T-helper 1 cell treated with Interleukin-12 subunit alpha and Interleukin-12 subunit beta and Interleukin-4 antibody, amounts not matched to agents 30 μg/mL and 1 μg/mL, for 36 hours (primary cell): ENCODE data around the gene KMT5B.

Source experiments
- H3K27ac Mint-ChIP-seq: one replicate; pipeline ENCODE4 v1.8.0; 2021; ENCODE audit warnings: mild to moderate bottlenecking, mixed read lengths
- H3K27me3 Mint-ChIP-seq: one replicate; pipeline ENCODE4 v1.8.0; 2021; ENCODE audit warnings: low read depth, mixed read lengths
- H3K36me3 Mint-ChIP-seq: one replicate; pipeline ENCODE4 v1.8.0; 2021; ENCODE audit warnings: low read depth, mixed read lengths
- H3K4me1 Mint-ChIP-seq: one replicate; pipeline ENCODE4 v1.8.0; 2021; ENCODE audit warnings: low read depth, mixed read lengths
- H3K4me3 Mint-ChIP-seq: one replicate; pipeline ENCODE4 v1.8.0; 2021; ENCODE audit warnings: mild to moderate bottlenecking, moderate library complexity, mixed read lengths
- H3K9me3 Mint-ChIP-seq: one replicate; pipeline ENCODE4 v1.8.0; 2021; ENCODE audit warnings: mixed read lengths

Gene KMT5B

GRCh38 chr11:68153742-68154141 lies 59.4 kb downstream of the KMT5B start:
- Mint-ChIP-seq H3K4me1 (no peaks in the 10 kb centered on the region), H3K27ac (no peak overlapping the region), H3K36me3 (peaks cover 3% of the 10 kb centered on the region), H3K9me3 (no peaks in the 10 kb centered on the region), H3K4me3 (no peak overlapping the region), H3K27me3 (no peaks in the 10 kb centered on the region)

GRCh38 chr11:68150037-68150436 lies 63.1 kb downstream of the KMT5B start:
- no peaks in the 10 kb centered on the region for H3K27me3 Mint-ChIP-seq
- H3K27ac Mint-ChIP-seq: no peak overlapping the region
- H3K4me1 Mint-ChIP-seq: no peaks in the 10 kb centered on the region
- H3K36me3 Mint-ChIP-seq: no peaks in the 10 kb centered on the region
- no peak overlapping the region for H3K4me3 Mint-ChIP-seq
- H3K9me3 Mint-ChIP-seq: no peaks in the 10 kb centered on the region

GRCh38 chr11:68149417-68149816 lies 63.7 kb downstream of the KMT5B start:
- Mint-ChIP-seq H3K36me3 (no peaks in the 10 kb centered on the region), H3K9me3 (no peaks in the 10 kb centered on the region), H3K27ac (no peak overlapping the region), H3K4me1 (no peaks in the 10 kb centered on the region), H3K27me3 (no peaks in the 10 kb centered on the region), H3K4me3 (no peak overlapping the region)

- H3K27me3 Mint-ChIP-seq: no peaks in the 10 kb centered on the region
- no peaks in the 10 kb centered on the region for H3K9me3 Mint-ChIP-seq
- no peaks in the 10 kb centered on the region for H3K36me3 Mint-ChIP-seq
- H3K27ac Mint-ChIP-seq: no peak overlapping the region
- H3K4me1 Mint-ChIP-seq: no peaks in the 10 kb centered on the region
- H3K4me3 Mint-ChIP-seq: no peak overlapping the region
These were observed 64.2 kb downstream of the KMT5B start for GRCh38 chr11:68148879-68149278.

DNA sequence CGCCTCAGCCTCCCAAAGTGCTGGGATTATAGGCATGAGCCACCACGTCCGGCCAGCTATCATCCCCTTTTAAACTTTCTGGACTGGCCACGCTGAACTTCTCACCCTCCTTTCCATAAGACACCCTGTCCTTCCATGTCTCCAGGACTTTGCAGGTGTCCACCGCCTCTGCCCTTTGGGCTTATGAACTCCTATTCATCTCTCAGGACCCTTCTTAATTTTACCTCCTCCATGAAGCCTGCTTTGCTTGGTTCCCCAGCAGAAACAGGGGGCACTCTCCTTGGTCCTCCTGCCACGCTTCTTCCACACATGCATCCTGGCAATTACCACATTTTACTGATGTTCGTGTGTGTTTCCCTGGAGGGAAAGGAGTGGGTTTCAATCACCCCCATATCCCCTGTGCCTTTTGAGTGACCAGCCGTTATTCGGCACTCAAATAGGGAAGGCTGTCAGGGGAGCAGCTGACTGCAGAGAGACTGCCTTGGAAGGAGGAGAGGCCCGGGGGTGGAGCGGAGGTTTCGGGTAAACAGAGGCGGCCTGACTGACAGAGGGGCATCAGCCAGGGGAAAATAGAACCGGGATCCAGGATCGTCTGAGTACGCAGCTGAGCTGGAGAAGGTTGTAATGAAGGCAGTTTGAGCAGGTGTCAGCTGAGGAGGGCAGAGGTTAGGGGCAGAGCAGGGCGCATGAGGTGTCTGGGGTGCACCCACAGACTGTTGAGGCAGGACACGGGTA lies 64.9 kb downstream of the KMT5B start:
- Mint-ChIP-seq H3K9me3 (no peaks in the 10 kb centered on the region), H3K4me1 (no peaks in the 10 kb centered on the region), H3K27ac (no peak overlapping the region), H3K4me3 (no peak overlapping the region), H3K27me3 (no peaks in the 10 kb centered on the region), H3K36me3 (no peaks in the 10 kb centered on the region)

DNA sequence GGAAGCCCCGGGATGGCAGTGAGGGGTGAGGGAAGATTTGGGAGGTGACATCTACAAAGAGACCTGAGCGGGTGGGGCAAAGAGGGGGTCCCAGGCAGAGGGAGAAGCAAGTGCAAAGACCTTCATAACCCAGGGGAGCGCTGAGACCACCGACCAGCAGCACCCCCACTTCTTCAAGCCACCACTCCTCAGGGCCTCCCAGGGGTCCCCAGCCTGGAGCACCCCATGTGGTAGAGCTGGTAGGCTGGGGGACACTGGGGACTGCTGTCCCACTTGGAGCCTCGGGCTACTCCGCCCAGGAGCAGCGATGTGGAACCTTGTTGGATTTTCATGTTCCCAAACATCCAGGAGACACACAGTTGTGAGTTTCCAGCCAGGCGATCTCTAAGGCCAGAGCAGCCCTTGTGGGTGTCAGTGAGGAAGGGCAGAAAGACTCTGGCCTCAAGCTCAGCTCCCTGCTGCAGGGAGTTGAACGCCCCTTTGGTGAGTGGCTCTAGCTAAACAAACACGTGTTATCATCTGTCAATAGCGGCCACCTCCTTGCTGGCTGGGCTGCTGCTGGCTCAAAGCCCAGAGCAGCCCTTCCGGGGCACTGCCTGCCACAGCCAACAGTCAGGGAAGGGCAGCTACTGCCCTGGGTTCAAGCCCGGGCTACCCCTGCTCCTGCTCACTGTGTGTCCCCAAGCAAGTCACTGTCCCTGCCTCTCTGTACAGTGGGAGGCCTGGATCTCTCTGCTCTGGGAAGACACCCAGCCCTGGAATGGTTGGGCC lies 66.2 kb downstream of the KMT5B start:
- H3K36me3 Mint-ChIP-seq: no peaks in the 10 kb centered on the region

GRCh38 chr11:68146010-68146540 lies 67.0 kb downstream of the KMT5B start:
- peaks cover 4% of the 10 kb centered on the region for H3K4me1 Mint-ChIP-seq
- no peak overlapping the region for H3K27ac Mint-ChIP-seq
- H3K27me3 Mint-ChIP-seq: no peaks in the 10 kb centered on the region
- H3K4me3 Mint-ChIP-seq: no peak overlapping the region
- no peaks in the 10 kb centered on the region for H3K36me3 Mint-ChIP-seq
- H3K9me3 Mint-ChIP-seq: no peaks in the 10 kb centered on the region

More for the DNA sequence above, 66.2 kb downstream of the KMT5B start:
- Mint-ChIP-seq H3K9me3 (no peaks in the 10 kb centered on the region), H3K4me1 (peaks cover 4% of the 10 kb centered on the region), H3K27ac (no peak overlapping the region), H3K27me3 (no peaks in the 10 kb centered on the region), H3K4me3 (no peak overlapping the region)

DNA sequence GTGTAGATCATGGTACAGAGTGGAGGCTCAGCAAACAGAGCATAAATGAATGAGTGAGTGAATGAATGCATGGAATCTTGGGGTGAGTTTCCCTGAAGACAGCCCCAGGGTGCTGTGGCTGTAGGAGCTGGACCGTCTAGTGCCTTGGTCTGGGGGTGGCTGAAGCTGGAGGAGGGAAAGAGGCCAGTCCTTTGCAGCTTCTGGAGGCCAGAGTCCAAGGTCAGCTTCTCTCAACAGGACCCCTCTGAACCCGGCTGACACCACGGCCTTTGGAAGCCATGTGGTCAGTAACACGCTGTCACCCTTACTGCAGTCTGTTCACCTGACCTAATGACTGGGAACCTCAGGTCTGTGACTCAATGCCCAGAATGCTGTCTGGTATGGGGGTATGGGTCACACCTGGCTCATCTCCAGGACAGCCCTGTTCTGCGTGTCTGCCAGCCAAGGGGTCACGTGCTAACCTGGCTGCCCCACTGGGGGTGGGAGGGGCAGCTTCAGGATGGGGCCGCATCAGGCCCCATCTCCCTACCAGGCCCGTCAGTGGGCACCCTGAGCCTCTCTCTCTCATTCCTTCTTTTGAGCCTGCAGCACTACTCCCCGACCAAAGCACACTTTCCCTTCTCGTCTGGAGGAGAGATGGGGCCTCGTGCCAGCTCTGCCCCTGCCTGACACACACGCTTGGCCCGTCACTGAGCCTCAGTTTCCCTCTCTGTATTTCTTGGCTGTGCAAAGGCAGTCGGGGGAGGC lies 67.8 kb downstream of the KMT5B start:
- H3K9me3 Mint-ChIP-seq: no peaks in the 10 kb centered on the region
- H3K27me3 Mint-ChIP-seq: no peaks in the 10 kb centered on the region
- peaks cover 4% of the 10 kb centered on the region for H3K4me1 Mint-ChIP-seq
- H3K36me3 Mint-ChIP-seq: no peaks in the 10 kb centered on the region
- H3K27ac Mint-ChIP-seq: no peak overlapping the region
- no peak overlapping the region for H3K4me3 Mint-ChIP-seq

DNA sequence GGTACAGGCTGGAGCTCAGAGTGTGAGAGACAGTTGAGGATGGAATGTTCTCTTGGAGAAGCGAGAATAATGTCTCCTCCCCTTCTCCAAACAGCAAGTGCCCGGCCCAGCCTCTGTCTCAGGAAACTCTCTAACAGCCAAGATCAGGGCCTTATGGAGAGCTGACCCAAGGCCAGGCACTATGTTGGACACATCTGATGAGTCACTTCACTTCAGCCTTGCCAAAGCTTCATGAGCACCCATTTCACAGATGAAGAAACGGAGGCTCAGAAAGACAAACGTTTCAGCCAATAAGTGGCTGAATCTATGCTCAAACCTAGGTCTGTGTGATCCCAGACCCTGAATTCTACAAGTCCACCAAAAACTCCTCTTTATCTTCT lies 69.8 kb downstream of the KMT5B start:
- Mint-ChIP-seq H3K4me1 (peaks cover 4% of the 10 kb centered on the region), H3K27me3 (peaks cover 5% of the 10 kb centered on the region), H3K9me3 (no peaks in the 10 kb centered on the region), H3K36me3 (no peaks in the 10 kb centered on the region), H3K4me3 (no peak overlapping the region), H3K27ac (no peak overlapping the region)

GRCh38 chr11:68142441-68143309 lies 70.4 kb downstream of the KMT5B start:
- Mint-ChIP-seq H3K4me3 (no peak overlapping the region), H3K27me3 (peaks cover 6% of the 10 kb centered on the region), H3K36me3 (no peaks in the 10 kb centered on the region), H3K27ac (no peak overlapping the region), H3K4me1 (peaks cover 4% of the 10 kb centered on the region), H3K9me3 (no peaks in the 10 kb centered on the region)

- H3K27ac Mint-ChIP-seq: peak overlapping the region; percentile 36
These were observed 71.1 kb downstream of the KMT5B start for GRCh38 chr11:68142028-68142412.

GRCh38 chr11:68141246-68142027 lies 71.7 kb downstream of the KMT5B start:
- Mint-ChIP-seq H3K9me3 (no peaks in the 10 kb centered on the region), H3K36me3 (no peaks in the 10 kb centered on the region), H3K4me1 (peaks cover 4% of the 10 kb centered on the region), H3K27ac (no peak overlapping the region), H3K4me3 (no peak overlapping the region), H3K27me3 (peaks cover 6% of the 10 kb centered on the region)

More at GRCh38 chr11:68142028-68142412, 71.1 kb downstream of the KMT5B start:
- peaks cover 4% of the 10 kb centered on the region for H3K4me1 Mint-ChIP-seq
- no peaks in the 10 kb centered on the region for H3K36me3 Mint-ChIP-seq
- no peak overlapping the region for H3K4me3 Mint-ChIP-seq
- peaks cover 6% of the 10 kb centered on the region for H3K27me3 Mint-ChIP-seq
- no peaks in the 10 kb centered on the region for H3K9me3 Mint-ChIP-seq

GRCh38 chr11:68140496-68141245 lies 72.4 kb downstream of the KMT5B start:
- Mint-ChIP-seq H3K4me3 (no peak overlapping the region), H3K4me1 (peaks cover 4% of the 10 kb centered on the region), H3K36me3 (no peaks in the 10 kb centered on the region), H3K27me3 (peaks cover 6% of the 10 kb centered on the region), H3K27ac (no peak overlapping the region), H3K9me3 (no peaks in the 10 kb centered on the region)
